SU-DHL-6 (cell line): ENCODE measurements around the gene PAX4.

Experiments used
- EZH2phosphoT487 ChIP-seq: fragments of 200-600 bp; sonication (generic), shearing (Covaris generic); conservative IDR thresholded peaks from 2 replicates; pipeline ENCODE4 v1.6.1; 2018; ENCODE audit warnings: mild to moderate bottlenecking, antibody characterized with exemption, low read length, moderate library complexity, mixed read lengths
- TF ChIP-seq, protein P1 (sequence below): fragments of 200-600 bp; sonication (generic); IDR thresholded peaks from one replicate; pipeline ENCODE4 v1.5.1; 2017; ENCODE audit warnings: antibody characterized with exemption, mild to moderate bottlenecking, low read length, moderate library complexity; ENCODE audit not compliant: insufficient read depth, poor library complexity, severe bottlenecking

GRCh38 chr7:127629268-127629854, 11.4 kb upstream of the PAX4 start:
- TF ChIP-seq, protein P1, sequence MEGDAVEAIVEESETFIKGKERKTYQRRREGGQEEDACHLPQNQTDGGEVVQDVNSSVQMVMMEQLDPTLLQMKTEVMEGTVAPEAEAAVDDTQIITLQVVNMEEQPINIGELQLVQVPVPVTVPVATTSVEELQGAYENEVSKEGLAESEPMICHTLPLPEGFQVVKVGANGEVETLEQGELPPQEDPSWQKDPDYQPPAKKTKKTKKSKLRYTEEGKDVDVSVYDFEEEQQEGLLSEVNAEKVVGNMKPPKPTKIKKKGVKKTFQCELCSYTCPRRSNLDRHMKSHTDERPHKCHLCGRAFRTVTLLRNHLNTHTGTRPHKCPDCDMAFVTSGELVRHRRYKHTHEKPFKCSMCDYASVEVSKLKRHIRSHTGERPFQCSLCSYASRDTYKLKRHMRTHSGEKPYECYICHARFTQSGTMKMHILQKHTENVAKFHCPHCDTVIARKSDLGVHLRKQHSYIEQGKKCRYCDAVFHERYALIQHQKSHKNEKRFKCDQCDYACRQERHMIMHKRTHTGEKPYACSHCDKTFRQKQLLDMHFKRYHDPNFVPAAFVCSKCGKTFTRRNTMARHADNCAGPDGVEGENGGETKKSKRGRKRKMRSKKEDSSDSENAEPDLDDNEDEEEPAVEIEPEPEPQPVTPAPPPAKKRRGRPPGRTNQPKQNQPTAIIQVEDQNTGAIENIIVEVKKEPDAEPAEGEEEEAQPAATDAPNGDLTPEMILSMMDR: peak; percentile 58
- no peak for TF ChIP-seq EZH2phosphoT487
